ENCODE data around the gene MITD1. TPM values are rescaled to one million over a fixed set of nuclear protein-coding genes. Genes with fewer than 3 reads are reported as not detected.

Gene MITD1
- total and polyA plus RNA-seq, 2 of the 8 experiments (the other 6 are each of a cell fraction or from before 2014, with no cell fraction given): 15.2 to 31.7 TPM

GRCh38 chr2:99156891-99157290 is 24.0 kb downstream of the MITD1 start (continued):
- TF ChIP-seq JUND (IDR thresholded peaks at IDR 0.05; ENCODE audit: low read length): no peak
- TF ChIP-seq EGR1 (IDR thresholded peaks at IDR 0.05; ENCODE audit: borderline replicate concordance, low read depth, low read length): no peak
